ENCODE measurements around the gene APC2.

APC2 gene

GRCh38 chr19:1522061-1522460 lies 72.1 kb downstream of the APC2 start:
- Mint-ChIP-seq H3K27me3 (ENCODE audit: low read depth, poor library complexity) (peaks cover 87% of the 10 kb centered on the region), H3K4me1 (peaks cover 8% of the 10 kb centered on the region)

DNA sequence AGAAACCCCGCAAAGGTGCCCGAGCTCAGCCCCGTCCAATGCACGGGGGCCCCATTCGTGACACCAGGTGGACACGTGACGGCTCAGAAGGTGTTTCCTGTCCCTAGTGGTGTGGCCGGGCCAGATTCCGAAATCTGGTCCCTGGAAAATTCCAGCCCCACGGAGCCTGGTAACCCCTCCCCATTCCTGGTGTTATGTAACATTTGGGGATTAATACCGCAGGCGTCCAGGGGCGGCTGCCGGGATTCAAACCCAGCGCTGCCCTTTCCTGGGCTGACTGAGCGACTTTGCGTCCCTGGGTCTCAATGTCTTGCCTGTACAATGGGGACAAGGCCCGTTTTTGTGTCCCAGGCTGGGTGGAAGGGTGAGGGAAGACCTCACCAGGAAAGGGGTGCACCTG lies 72.9 kb downstream of the APC2 start:
- DNase-seq, result no peak
- H3K4me3 Mint-ChIP-seq, result no peak overlapping the region
- H3K4me1 Mint-ChIP-seq, result peaks cover 8% of the 10 kb centered on the region

More at GRCh38 chr19:1522061-1522460, 72.1 kb downstream of the APC2 start:
- no peak overlapping the region for H3K27ac Mint-ChIP-seq
- no peak for TF ChIP-seq CTCF (IDR thresholded peaks at IDR 0.05)
- DNase-seq, result no peak
- H3K9me3 Mint-ChIP-seq, result peaks cover under 1% of the 10 kb centered on the region
- no peaks in the 10 kb centered on the region for H3K36me3 Mint-ChIP-seq (ENCODE audit: low read depth)
- H3K4me3 Mint-ChIP-seq, result no peak overlapping the region

More for the DNA sequence above, 72.9 kb downstream of the APC2 start:
- no peak for TF ChIP-seq CTCF (IDR thresholded peaks at IDR 0.05)
- Mint-ChIP-seq H3K9me3 (no peaks in the 10 kb centered on the region), H3K36me3 (ENCODE audit: low read depth) (no peaks in the 10 kb centered on the region), H3K27me3 (ENCODE audit: low read depth, poor library complexity) (peaks cover 87% of the 10 kb centered on the region), H3K27ac (no peak overlapping the region)

All from nephron progenitor cell (in vitro differentiated cells).